H1 (cell line): ENCODE data around the gene IL16. TPM values are rescaled to one million over a fixed set of nuclear protein-coding genes. Genes with fewer than 3 reads are reported as not detected.
A peak's percentile ranks its signal among the peaks of the same experiment; 100 is the strongest.

ENCODE experiments used
- CBX8 ChIP-seq: fragments of 300-800, 300-1000 bp; sonication (generic); IDR thresholded peaks from 2 replicates; pipeline ENCODE4 v1.7.1; 2016; ENCODE audit warnings: low read depth, low read length, borderline replicate concordance
- CHD2 ChIP-seq: IDR thresholded peaks from 2 replicates; pipeline ENCODE4 v1.6.1; 2012; ENCODE audit warnings: low read length, improper control_type of control experiment
- EGR1 ChIP-seq: IDR thresholded peaks from 2 replicates; pipeline ENCODE4 v1.6.1; 2011; ENCODE audit warnings: low read depth, low read length, borderline replicate concordance
- GTF2F1 ChIP-seq: IDR thresholded peaks from 2 replicates; pipeline ENCODE4 v1.6.1; 2012; ENCODE audit warnings: low read depth, low read length, improper control_type of control experiment, borderline replicate concordance
- RAD21 ChIP-seq, 2 experiments: IDR thresholded peaks in 1 of 2; conservative IDR thresholded peaks in 1 of 2; 2 replicates each; pipeline ENCODE4 v1.6.1; 2011; ENCODE audit warnings: low read depth in 2 of 2, low read length in 2 of 2, improper control_type of control experiment in 1 of 2, inconsistent platforms in 1 of 2, mild to moderate bottlenecking in 1 of 2, moderate library complexity in 1 of 2
- polyA plus RNA-seq, 7 experiments: library from polyadenylated mRNA; depleted of rRNA in 3 of 7; stranded (reverse) in 5 of 7; unstranded in 2 of 7; fragments of >200 nt in 5 of 7; fragments of 200-250 nt in 2 of 7; gene quantifications; 1 replicate in 5 of 7; 2 replicates in 1 of 7; 4 replicates in 1 of 7; pipeline versions ENCODE4 v1.2.1 to v1.2.3, GENCODE V29; 2011 to 2013; ENCODE audit warnings: missing spikeins in 2 of 7, mixed read lengths in 2 of 7
- total RNA-seq: library from RNA; stranded (reverse); fragmentation: NEBNext Ultra II Directional; extraction: Animal tissue kit (Norgen Biotek cat#: 25700); gene quantifications from 2 replicates; pipeline ENCODE4 v1.2.1, GENCODE V29; 2021

IL16 gene
- total and polyA plus RNA-seq, 2 of the 8 experiments (the other 6 are each of a cell fraction or from before 2014, with no cell fraction given): 0.03 to 0.09 TPM

GRCh38 chr15:81222007-81222406 lies 25.3 kb downstream of the IL16 start (continued):
- no peak for TF ChIP-seq GTF2F1
- no peak for TF ChIP-seq EGR1
- no peak for TF ChIP-seq CBX8
- TF ChIP-seq CHD2: no peak
- peak in 1 of 2 experiments; percentile 10; a peak in 1 of 4 replicates for TF ChIP-seq RAD21 (IDR thresholded peaks at IDR 0.05 in 1 of 2, conservative IDR thresholded peaks at IDR 0.05 in 1 of 2; ENCODE audit: low read depth in 2 of 2, low read length in 2 of 2)
